Choroid plexus epithelial cell (primary cell): ENCODE results near the gene DDO.
"Not testable (repeated sequence)": the region's sequence is repeated elsewhere in the genome, so short reads cannot be mapped to it uniquely, and the experiment has no call there.

ENCODE experiments used
- DNase-seq: peaks from one replicate; pipeline ENCODE4 v3.0.0-alpha.2; 2010; ENCODE audit warnings: low read depth
- H3K4me3 ChIP-seq: 2 replicates; pipeline ENCODE4 v1.5.1; 2011; ENCODE audit warnings: low read depth, mild to moderate bottlenecking, control low read depth, low read length, moderate library complexity
- CTCF ChIP-seq: conservative IDR thresholded peaks from 2 replicates; pipeline ENCODE4 v1.5.1; 2011; ENCODE audit warnings: low read depth, mild to moderate bottlenecking, control low read depth, inconsistent platforms, low read length, moderate library complexity

DDO gene

GRCh38 chr6:110415086-110415916 lies at the start of gene DDO:
DDO (minus strand) TSS chr6:110415575; CDS start chr6:110413462, 2,113 bp downstream.
- TF ChIP-seq CTCF, result no peak
- H3K4me3 ChIP-seq, result no peak within 1 kb of the TSS
- DNase-seq, result no peak

DNA sequence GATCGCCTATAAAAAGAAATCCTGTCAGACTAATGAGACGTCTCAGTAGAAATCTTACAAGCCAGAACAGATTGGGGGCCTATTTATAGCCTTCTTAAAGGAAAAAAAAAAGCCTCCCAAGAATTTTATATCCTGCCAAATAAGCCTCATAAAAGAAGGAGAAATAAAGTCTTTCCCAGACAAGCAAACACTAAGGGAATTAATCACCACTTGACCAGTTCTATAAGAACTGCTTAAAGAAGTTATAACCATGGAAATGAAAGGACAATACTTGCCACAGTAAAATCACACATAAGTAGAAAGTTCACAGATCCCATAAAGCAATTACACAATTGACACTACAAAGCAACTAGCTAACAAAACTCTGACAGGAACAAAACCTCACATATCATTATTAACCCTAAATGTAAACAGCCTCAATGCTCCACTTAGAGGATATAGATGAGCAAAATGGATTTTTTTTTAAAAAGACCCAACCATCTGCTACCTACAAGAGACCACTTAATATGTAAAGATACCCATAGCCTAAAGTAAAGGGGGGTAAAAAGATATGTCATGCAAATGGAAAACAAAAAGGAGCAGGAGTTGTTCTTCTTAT lies 47.6 kb upstream of the DDO start:
- TF ChIP-seq CTCF, result no peak
- no peak overlapping the region for H3K4me3 ChIP-seq
- DNase-seq, result no peak

DNA sequence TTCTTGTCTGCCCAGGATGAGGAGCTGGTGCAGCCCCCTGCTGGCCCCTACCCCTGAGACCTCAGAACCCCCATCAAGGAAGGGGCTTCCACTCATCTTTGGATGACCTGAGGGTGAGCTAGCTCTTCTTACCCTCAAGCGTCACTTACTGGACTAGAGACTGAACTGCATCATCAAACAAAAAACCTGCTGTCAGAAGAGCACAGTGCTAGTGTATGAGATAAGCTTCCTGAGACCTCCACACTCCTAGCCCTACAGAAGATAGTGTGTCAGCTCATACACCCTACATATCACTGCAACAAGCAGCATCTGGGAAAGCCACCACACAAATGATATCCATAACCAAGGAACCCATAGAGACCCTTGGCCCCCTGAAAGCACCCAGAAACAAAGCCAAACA lies 46.0 kb upstream of the DDO start:
- TF ChIP-seq CTCF, result no peak
- DNase-seq, result no peak
- H3K4me3 ChIP-seq, result no peak overlapping the region

DNA sequence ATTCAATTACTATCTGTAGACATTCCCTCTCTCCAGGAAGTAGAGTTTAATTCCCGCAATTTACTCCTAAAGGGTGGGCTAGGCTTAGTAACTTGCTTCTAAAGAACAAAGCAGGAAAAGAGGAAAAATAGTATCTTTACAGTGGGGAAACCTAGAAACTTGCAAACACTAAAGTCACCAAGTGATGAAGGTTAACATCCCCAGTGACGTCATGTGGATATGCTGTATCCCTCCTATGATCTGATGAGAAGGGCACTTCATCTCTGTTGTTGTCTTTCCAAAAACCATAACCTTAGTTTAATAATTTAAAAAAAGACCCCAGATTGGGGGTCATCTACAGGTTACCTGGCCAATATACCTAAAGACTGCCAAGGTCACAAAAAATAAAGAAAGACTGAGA lies 43.8 kb upstream of the DDO start:
- TF ChIP-seq CTCF, result no peak

GRCh38 chr6:110458476-110458875 lies 43.1 kb upstream of the DDO start:
- no peak for DNase-seq
- H3K4me3 ChIP-seq, result no peak overlapping the region
- no peak for TF ChIP-seq CTCF

More for the DNA sequence above, 43.8 kb upstream of the DDO start:
- no peak for DNase-seq
- H3K4me3 ChIP-seq, result no peak overlapping the region

- not testable (repeated sequence) for H3K4me3 ChIP-seq
- DNase-seq, result peak; percentile 44
- peak; percentile 65 for TF ChIP-seq CTCF
Observed at GRCh38 chr6:110457567-110458175, 42.3 kb upstream of the DDO start.
